B cell (primary cell): ENCODE data around the gene IGFBP7.

Source experiments
- EZH2 ChIP-seq: IDR thresholded peaks from 2 replicates; pipeline ENCODE4 v1.6.1; 2012; ENCODE audit warnings: borderline replicate concordance, low read depth, mild to moderate bottlenecking, moderate library complexity, low read length; ENCODE audit not compliant: insufficient read depth, poor library complexity, severe bottlenecking
- TF ChIP-seq, protein P1 (sequence below): fragments of 200-600 bp; IDR thresholded peaks from one replicate; pipeline ENCODE4 v1.8.0; 2022; ENCODE audit warnings: antibody characterized with exemption, mild to moderate bottlenecking

DNA sequence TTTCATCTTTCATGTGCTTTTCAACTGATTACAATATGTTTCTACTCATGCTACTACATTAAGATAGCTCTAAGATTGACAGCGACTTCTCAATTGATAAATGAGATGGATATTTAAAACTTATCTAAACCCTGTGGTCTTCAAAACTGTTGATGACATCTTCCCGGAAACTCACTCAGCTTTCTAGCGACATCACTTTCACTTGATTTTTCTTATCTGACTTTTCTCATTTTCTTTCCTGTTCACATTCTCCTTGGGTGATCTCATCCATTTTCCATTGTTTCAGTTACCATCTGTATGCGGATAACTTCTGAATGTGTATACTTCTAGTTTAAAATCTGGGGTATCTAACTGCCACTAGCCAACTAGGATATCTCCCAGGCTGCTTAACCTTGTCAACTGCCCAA, 128.4 kb downstream of the IGFBP7 start:
- TF ChIP-seq, protein P1, sequence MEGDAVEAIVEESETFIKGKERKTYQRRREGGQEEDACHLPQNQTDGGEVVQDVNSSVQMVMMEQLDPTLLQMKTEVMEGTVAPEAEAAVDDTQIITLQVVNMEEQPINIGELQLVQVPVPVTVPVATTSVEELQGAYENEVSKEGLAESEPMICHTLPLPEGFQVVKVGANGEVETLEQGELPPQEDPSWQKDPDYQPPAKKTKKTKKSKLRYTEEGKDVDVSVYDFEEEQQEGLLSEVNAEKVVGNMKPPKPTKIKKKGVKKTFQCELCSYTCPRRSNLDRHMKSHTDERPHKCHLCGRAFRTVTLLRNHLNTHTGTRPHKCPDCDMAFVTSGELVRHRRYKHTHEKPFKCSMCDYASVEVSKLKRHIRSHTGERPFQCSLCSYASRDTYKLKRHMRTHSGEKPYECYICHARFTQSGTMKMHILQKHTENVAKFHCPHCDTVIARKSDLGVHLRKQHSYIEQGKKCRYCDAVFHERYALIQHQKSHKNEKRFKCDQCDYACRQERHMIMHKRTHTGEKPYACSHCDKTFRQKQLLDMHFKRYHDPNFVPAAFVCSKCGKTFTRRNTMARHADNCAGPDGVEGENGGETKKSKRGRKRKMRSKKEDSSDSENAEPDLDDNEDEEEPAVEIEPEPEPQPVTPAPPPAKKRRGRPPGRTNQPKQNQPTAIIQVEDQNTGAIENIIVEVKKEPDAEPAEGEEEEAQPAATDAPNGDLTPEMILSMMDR = no peak
- no peak for TF ChIP-seq EZH2
